Measurements from ENCODE around the gene CLSTN2.

Gene CLSTN2

DNA sequence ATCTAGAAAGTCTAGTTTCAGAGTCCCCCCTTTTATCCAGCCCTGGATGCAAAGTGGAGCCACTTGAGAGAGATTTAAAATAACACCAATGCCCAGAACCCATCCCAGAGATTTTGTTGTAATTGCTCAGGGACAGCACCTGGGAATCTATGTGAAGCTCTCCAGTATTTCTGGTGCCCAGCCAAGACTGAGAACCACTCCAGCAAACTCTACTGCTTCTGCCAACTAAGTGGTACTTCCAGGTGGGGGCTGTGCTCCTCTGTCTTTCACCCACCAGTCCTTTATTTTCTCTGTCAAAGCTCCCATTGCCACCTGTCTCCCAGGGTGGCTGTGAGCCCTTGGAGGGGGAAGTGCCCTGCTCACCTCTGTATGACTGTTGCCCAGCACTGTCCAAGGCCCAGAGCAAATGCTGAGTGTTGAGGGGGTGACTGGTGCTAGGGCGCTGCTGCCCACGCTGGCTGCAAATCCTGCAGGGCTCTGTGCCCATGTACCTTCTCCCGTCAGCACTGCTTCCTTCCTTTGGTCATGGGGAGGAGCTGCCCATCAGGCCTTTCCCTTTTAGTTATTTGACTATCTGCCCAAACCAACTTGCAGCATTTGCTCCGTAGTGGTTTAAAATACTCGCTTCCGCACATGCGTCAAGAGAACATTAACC, 9.4 kb downstream of the CLSTN2 start:
- no peak for DNase-seq

DNA sequence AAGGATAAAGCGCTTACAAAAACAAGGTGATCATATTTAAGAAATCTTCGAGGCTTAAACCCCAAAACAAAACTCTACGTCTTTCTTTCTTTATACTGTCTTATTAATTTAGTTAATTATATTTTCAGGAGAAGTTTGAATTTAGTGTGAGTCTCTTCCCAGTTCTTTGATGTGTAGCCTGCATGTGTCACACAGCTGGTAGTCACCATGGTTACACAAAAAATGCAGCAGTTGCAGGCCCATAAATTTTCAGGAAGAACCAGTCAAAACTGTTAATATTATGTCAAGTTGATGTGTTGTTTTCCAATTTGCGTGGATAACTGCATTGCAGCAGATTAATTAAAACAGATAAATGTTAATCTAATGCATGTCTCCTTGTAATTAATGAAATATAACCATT, 10.4 kb downstream of the CLSTN2 start:
- DNase-seq: no peak

DNA sequence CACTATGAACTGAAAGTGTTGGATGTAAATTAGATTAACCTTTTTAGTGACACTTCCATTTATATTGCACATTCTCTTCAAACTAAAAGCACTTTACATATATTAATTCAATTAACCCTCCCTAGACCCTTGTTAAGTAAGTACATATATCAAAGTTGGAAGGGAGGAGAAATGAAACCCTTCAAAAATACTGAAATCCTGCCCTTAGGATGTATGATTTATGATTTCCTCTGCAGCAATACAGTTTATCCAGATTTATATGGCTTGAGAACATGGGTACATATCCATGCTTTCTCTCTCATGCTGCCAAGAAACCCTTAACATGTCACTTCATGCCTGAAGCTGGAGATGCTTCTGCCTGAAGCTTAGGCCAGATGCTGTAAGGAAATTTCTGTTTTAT, 11.0 kb downstream of the CLSTN2 start:
- no peak for DNase-seq

DNA sequence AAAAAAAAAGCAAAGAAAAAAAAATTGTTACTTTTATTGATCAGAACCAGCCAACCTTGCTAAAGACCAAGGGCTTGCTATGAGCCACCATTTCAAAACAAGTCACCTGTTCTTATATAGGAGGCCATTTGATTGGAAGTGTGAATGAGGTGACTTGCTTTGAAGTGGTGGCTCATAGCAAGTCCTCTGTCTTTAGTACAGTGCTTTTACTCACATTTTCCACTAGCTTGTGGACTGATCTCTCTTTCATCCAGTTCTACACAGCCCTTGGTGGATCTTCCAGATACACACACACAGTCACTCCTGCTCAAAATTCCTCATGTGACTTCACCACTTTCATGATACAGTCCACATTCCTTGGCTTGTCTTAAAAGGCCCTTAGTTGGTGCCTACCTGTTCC, 13.5 kb downstream of the CLSTN2 start:
- no peak for DNase-seq

DNA sequence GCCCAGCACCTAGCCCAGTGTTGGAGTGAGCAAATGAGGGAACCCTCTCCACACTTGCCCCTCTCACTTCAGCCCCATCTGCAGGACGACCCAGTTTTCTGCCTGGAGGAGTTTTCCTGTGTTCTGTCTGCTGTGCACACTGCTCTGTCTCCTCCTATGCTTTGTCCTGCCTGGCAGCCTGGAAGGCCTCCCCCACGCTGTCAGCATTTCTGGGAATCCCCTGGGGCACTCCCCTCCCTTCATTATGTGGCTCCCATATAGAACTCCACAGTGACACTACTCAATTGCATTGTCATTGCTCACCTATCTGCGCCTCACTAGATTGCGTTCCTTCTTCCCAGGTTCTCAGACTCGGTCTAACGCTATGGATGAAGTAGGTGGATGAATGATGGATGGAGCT, 13.9 kb downstream of the CLSTN2 start:
- no peak for DNase-seq

DNA sequence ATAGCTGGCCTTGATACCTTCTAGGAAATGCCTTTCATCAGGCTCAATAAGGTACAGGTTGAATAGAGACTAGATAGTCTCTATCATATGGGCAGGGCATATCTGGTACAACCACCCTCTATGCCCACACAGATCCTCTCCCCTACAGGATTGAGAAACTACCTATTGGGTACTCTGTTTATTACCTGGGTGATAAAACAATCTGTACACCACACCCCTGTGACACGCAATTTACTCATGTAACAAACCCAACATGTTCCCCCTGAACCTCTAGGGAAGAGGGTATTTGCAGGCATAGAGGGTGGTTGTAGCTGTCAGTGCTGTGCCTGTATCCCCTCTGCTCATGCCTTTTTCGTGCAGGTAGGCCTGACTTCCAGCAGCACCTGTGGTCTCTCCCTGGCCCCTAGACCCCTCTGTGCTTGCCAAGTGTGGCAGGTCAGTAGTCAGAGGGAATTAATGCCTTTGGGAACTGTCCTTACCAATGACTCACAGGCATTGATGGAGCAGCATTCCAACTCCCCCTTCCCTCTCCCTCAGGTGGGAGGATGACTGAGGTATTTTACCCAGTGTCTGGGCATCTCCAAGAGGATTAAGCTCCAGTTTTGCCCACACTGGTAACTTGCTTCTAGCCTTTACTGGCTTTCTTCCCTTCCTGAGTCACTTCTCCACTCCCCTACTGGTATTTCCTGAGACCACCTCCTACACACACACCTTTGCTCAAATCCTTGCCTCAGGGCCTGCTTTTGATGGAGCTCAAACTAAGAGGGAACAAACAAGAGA, 18.3 kb downstream of the CLSTN2 start:
- DNase-seq: no peak

DNA sequence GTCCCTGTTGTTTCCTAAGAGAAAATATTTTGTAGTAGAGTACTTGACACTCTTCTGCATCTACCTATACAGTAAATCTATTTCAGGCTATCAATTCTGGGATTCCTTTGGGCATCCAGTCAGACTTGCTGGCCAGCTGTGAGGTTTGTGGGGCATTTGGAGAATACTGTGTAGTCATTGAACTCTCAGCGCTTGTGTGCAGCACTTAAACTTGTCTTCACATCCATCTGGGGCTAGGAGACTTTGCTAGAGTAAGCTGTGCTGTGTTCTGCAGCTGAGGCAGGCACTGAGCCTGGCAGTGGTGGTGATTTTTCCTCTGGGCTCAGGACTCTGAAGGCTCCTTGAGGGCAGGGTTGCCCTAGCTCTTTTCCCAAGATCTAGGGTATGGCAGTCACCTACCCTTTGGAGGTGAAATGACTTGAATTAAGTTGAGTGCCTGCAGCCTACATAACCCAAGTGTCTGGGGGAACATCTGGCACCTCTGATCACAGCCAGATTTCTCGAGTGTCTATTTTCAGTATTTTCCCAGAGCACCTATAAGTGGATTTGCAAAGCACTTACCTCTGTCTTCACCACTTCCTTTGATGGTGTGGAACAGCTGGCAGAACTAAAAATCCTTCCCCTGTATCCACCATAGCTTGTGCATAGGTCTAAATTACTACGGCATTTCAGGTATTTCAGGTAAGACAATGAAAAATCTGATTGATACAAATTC, 19.3 kb downstream of the CLSTN2 start:
- DNase-seq: no peak

DNA sequence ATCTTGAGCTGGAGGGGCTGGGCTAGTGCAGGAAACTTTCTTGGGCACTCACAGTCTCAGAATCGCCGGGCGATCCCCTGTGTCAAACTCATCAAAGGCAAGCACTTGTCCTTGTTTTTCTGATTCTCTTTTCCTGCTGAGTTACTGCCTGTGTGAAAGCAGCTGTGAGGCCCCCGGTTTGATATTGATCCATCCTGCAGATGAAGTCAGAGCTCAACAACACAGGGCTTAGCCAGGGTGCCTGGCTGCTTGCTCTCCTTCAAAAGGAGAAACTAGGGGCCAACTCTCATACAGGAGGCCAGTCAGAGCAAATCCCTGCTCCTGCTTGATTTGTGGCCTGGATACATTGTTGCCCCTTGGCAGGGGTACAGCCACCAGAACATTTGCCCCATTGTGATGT, 22.9 kb downstream of the CLSTN2 start:
- DNase-seq: no peak

DNA sequence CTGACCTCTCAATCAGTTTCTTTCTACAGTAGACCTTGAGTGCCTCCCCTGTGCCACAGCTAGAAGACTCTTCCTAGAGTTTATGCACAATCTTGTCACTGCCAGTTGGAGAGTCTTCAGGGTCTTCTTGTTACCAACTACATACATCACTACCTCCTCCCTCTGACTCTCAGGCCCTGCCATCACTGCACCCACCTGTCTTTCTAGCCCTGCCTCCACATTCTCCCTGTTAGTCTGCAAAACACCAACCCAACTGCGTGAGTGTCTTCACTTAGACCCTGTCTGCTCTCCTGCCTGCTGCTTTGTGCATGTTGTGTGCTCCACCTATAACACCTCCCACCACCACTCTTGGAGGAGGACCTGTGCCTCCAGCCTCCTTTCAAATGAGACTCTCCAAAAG, 34.4 kb downstream of the CLSTN2 start:
- DNase-seq: no peak

DNA sequence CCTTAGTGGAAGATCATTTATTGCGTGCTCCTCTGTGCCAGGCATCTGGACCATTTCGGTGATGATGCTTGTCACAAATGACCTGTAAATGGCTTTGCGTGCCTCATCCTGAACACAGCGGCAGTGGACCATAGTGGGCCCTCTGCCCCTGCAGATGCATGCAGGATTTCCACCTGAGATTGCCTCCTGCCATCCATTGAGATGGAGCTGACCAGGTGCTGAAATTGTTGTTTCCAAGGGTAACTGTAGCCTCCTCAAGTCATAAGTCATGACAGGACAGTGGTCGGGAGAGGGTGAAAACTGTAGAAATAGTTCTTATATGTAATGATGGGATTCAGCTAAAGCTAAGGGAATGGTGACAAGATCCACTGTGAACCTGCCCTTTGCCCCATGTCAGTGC, 35.5 kb downstream of the CLSTN2 start:
- DNase-seq: no peak

DNA sequence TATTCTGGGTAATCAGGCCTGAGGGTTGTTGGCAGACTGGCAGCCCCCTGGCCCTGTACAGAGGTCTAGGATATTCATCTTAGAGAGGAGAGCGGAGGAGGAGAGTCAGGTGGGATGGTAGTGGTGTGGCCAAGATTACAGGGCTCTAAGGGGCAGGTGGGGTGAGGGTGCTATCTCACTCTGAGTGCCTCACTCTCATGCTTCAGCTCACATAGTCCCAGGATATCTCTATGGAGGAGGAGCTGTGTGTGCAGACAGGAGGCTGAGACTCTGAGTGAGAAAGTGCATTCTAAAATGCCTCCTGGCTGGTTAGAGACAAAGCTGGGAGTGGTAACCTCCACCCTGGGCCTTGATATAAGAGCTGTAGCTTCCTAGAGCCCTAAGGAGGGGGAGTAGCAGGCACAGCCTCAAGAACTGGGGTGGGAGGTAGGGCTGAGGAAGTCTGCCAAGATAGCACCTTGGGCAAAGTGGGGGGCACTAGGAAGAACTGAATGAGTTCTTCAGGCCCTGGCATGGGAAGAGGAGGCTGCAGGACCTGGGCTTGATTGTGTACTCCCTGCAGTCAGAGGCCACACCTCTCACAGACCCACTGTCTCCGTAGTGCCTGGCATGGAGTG, 39.9 kb downstream of the CLSTN2 start:
- DNase-seq: no peak

DNA sequence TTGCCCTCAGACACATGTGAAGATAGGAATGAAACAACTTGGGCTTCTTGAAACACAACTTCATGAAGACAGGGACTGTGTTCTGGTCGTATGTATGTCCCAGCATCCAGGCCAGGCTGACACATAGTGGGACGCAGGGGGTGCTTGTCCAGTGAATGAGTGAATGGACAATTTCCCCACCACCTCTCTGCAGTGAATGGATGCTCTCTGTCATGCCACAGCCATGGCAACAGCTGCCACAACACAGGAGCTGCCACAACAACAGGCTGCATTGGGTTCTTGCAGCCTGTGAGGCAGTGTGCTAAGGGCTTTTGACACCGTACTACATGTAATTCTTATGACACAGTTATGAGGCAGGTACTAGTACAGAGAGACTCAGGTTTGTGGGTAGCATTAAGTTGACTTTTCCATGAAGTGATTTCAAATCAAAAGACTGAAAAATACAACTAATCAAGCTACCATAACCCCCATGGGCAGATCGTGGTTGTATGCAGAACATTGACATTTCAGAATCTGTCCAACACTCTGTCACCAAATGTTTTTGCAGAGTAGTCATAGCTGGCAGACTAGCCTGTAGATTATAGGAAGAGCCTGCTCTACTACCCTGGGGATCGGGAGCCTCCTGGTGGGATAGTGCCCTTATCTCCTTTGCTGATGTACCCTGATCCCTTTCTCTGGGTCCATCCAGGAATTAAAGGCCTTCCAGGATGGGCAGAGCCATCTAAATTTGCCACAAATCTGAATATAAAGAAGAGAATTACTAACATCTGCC, 40.8 kb downstream of the CLSTN2 start:
- DNase-seq: no peak

DNA sequence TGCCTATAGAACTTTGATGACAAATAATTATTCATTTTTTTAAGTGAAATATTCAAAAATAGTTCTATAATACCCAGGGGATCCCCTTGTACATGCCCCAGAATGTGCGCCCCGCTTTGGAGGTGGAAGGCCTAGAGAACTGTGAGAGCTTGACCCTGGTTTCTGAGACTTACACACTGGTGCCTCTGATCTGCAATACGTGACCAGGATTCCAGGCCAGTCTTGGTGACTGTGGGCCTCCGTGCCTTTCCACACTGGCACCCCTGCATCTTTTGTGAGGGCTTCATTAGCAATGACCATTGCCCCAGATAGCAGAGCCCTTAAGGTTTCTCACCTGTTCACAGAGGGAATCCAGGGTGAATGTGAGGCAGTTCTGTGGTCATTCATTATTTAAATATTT, 44.0 kb downstream of the CLSTN2 start:
- no peak for DNase-seq

DNA sequence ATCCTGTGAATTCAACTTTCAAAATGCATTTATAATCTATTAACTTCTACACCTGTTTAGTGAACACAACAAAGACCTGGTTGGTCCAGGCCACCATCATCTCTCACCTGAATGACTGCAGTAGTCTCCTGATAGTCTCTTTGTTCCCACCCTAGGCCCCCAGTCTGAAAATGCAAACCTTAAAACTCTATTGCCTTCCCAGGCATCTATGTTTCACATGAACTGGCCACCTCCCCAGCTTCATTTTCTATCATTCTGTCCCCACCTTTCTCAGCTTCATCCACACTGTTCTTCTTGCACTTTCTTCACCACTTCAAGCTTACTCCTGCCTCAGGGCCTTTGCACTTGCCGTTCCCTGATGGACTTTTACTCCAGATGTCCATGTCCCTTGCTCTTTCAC, 45.0 kb downstream of the CLSTN2 start:
- no peak for DNase-seq

DNA sequence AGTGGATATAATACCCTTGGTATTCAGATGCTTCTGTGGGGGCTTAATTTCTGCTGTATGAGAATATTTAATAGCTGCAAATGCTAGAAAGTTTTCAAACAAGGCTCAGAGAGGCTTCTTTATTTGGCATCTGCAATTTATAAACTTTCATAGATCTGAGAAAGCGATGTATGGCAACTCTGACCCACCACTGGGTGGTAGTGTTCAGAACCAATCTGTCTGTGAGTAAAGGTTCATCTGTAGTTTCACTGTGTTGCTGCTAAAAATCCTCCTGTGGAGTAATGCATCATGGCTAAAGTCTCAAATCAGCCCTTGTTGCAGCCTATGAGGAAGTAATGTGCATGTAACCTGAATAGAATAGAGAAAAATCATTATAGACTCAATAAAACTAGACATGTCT, 47.4 kb downstream of the CLSTN2 start:
- no peak for DNase-seq

DNA sequence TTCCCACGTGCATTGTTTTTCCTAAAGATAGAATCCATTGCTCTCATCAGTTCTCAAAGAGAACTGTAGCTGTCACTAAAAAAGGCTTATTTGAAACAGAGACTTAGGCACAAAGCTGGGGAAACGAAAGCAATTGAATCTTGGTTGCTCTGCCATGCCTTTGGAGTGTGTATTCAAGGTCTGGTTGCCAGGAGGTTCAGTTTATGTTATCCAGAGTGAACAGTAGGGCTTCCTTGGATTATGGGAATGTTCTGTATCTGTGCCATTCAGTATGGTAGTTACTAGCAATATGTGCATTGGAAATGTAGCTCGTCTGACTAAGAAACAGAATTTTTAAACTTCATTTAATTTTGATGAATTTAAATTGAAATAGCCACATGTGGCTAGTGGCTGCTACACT, 50.6 kb downstream of the CLSTN2 start:
- DNase-seq: no peak

DNA sequence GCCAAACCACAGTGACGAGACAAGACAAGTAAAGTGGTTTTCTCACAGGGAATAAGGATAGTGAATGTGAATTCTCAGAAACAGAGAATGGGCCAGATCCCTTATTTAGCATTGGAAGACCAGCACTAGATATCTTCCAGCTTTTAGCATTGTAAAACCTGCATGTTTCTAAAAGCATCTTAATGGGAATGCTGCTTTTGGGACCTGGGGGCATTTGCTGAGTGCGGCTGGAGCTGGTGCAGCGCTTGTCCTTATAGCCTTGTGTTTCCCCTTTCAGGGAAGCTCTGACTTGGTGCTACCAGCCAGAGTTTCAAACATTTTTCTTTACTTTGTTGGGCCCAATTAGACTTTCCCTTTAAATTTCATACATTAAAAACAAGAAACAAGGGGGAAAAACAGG, 52.9 kb downstream of the CLSTN2 start:
- DNase-seq: no peak

DNA sequence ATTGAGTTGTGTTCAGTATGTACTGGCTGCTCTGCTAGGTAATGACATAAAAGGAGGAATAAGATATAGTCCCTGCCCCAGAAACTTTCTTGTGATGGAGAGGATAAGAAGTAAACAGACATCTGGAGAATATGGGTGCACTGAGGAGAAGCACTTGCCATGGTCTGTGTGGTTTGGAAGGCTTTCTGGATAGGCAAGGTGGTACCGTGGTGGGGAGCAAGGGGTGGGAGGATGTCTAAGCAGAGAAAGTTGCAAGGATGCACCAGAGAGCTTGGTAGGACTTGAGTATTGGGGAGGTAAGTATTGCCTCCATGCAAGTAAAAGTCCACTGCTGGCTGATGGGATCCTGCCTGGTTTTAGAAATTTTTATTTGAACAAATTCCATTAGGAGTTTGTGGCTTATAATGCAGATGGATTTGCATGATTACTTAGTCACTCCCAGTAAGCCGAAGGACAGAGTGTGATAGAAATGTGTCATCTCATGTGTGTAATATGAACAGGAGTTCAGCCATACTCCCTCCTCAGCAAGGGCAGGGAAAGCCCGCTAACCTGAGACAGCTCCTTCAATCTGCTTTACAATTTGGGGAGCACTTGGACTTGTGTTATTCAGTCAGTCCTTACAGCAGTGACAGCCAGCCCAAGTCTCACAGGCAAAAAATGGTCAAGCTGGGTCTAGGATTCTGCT, 53.6 kb downstream of the CLSTN2 start:
- DNase-seq: no peak

DNA sequence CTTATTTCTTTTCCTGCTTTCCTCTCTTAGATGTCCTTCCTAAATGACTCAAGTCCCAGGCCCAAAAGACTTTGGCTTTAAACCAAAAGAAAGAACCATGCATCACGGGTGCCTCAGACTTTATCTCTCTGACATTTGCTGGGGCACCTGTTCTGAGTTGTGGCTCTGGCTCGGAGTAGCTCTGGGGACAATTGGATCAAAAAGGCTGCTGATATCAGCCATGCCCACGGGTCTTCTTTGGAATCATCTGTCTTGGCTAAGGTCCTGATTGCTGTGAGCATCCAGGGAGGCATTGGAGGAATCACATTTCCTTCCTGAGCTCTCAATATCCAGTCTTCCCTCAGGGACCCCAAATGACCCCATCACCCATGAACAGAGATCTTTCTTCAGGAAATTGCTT, 59.9 kb downstream of the CLSTN2 start:
- DNase-seq: no peak

DNA sequence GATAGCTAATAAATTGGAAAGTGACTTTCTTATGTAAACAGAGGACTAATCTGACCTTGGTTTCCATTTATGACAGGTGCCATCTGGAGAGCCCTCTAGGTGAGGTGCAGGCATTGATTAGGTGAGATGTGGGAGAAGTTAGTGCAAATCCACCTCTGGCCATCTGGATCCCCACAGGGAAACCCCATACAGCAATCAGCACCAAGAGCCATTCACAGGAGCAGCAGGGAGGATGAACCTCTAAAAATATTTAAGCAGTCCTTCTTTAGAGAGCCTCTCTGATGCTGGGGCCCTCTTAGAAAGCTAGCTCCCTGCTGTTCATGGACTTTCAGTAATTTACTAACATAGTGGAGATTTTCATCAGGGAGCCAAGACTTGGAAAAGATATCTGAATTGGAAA, 69.3 kb downstream of the CLSTN2 start:
- no peak for DNase-seq

DNA sequence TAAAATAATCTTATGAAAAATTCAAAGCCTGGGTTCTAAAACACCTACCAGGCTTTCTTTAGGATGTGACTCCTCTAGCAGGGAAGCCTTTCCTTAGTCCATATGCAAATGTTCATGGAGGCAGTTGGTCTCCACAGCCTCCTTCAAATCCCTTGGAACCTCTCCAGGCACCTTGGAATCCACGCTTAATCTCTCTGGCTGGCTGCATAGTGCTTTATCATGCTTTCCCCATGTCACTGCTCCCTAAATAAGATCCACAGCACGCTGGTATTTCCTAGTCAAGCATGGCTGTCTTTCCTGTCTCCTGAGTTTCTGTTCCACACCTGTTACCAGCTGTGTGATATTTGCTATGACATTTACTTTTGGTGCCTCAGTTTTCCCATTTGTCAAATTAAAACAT, 71.3 kb downstream of the CLSTN2 start:
- no peak for DNase-seq

DNA sequence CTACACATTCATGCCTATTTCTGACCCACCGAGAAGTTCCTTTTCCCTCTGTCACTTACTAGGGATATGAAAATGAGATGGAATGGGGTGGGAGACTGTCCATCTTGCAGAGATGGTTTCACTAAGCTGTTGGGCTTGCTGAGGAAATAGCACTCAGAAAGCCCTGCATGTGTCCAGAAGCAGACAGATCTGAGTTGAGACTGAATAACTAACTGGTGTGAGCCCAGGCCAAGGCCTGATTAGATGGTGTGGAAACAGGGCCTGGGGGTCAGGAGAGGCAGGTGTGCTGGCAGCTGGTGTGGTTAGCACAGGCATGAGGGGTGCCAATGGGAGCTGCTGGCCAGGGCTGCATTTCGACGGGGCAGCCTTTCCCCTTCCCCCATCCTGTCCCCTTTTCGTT, 72.1 kb downstream of the CLSTN2 start:
- no peak for DNase-seq

All from cerebellar nuclear complex (tissue), 1 donor.